HepG2 (cell line): ENCODE data around the gene PSMA7. TPM values are rescaled to one million over a fixed set of nuclear protein-coding genes. Genes with fewer than 3 reads are reported as not detected.

ENCODE experiments used
- ATAC-seq: fragments of 200-7000 bp; cut with Tn5 transposase; 3 replicates; pipeline ENCODE4 v1.9.1; 2020; ENCODE audit warnings: mild to moderate bottlenecking, moderate library complexity
- BruUV-seq: library from RNA; stranded (reverse); fragments of 400-500 nt; replicated peaks from 2 replicates; lab custom pipeline; 2021; lab: Mats Ljungman, UMichigan
- CTCF ChIA-PET: fragments of 300-600 bp; formaldehyde crosslinking; extraction: SDS; loops from one replicate; lab custom pipeline; 2021; ENCODE audit warnings: low total read pairs, inconsistent platforms, low intra/inter-chr PET ratio; lab: Yijun Ruan, JAX
- POLR2A ChIA-PET: fragments of 350-600 bp; sonication (Branson Sonifier 250); formaldehyde crosslinking; loops from one replicate; lab custom pipeline; 2020; ENCODE audit warnings: antibody characterized with exemption, inconsistent platforms; lab: Yijun Ruan, JAX
- DNase-seq: peaks from one replicate; pipeline ENCODE4 v3.0.0-alpha.2; 2015; ENCODE audit warnings: low spot score
- FAIRE-seq: peaks from 3 replicates; lab custom pipeline; 2011; peaks lifted over from hg19 to GRCh38; lab: Jason Lieb, UNC
- H2AFZ ChIP-seq: one replicate; pipeline ENCODE4 v1.6.1; 2011; ENCODE audit warnings: low read length, inconsistent platforms
- H3K27ac ChIP-seq: fragments of 300-600 bp; 3 replicates; pipeline ENCODE4 v1.8.0; 2011; ENCODE audit warnings: mixed run types, mild to moderate bottlenecking, mixed read lengths, low read length, inconsistent platforms; ENCODE audit not compliant: insufficient read depth; ENCODE audit errors: extremely low read length
- H3K27me3 ChIP-seq, 2 experiments: fragments of 200-600 bp in 1 of 2; 2 replicates in 1 of 2; 3 replicates in 1 of 2; pipeline versions ENCODE4 v1.6.0 to v1.8.0; 2011; ENCODE audit warnings: low read length in 2 of 2, mild to moderate bottlenecking in 2 of 2, moderate library complexity in 2 of 2, inconsistent platforms in 1 of 2; ENCODE audit not compliant: insufficient read depth in 2 of 2, control insufficient read depth in 1 of 2
- H3K36me3 ChIP-seq, 2 experiments: fragments of 200-600 bp in 1 of 2; replicated peaks in 1 of 2; 2 replicates in 1 of 2; 3 replicates in 1 of 2; pipeline versions ENCODE4 v1.5.1 to v1.8.0; 2011; ENCODE audit warnings: low read length in 2 of 2, inconsistent platforms in 1 of 2; ENCODE audit not compliant: insufficient read depth in 2 of 2, control insufficient read depth in 1 of 2
- H3K4me1 ChIP-seq: 2 replicates; pipeline ENCODE4 v1.5.1; 2012; ENCODE audit warnings: low read length, inconsistent platforms; ENCODE audit not compliant: insufficient read depth
- H3K4me2 ChIP-seq: 2 replicates; pipeline ENCODE4 v1.6.0; 2011; ENCODE audit warnings: low read depth, low read length, inconsistent platforms
- H3K4me3 ChIP-seq, 3 experiments: fragments of 200-600 bp in 1 of 3; sonication (generic), shearing (Covaris generic) in 1 of 3; replicated peaks in 1 of 3; 2 replicates each; pipeline ENCODE4 v1.5.1; 2011 to 2016; ENCODE audit warnings: low read length in 3 of 3, inconsistent platforms in 2 of 3, low read depth in 2 of 3, mild to moderate bottlenecking in 2 of 3, control low read depth in 1 of 3, mixed read lengths in 1 of 3; ENCODE audit not compliant: insufficient read depth in 1 of 3
- H3K79me2 ChIP-seq: one replicate; pipeline ENCODE4 v1.6.1; 2011; ENCODE audit warnings: low read length, inconsistent platforms; ENCODE audit not compliant: insufficient read depth
- H3K9ac ChIP-seq: 2 replicates; pipeline ENCODE4 v1.6.0; 2011; ENCODE audit warnings: mild to moderate bottlenecking, low read depth, low read length, inconsistent platforms; ENCODE audit not compliant: insufficient read depth
- H3K9me3 ChIP-seq: 2 replicates; pipeline ENCODE4 v1.5.1; 2012; ENCODE audit warnings: mild to moderate bottlenecking, low read length
- H4K20me1 ChIP-seq: 2 replicates; pipeline ENCODE4 v1.6.0; 2011; ENCODE audit warnings: inconsistent platforms, mild to moderate bottlenecking, low read length, moderate library complexity; ENCODE audit not compliant: insufficient read depth
- AHR ChIP-seq: IDR thresholded peaks from 2 replicates; pipeline ENCODE4 v1.6.1; 2018; ENCODE audit warnings: missing genetic modification reagents, missing compliant biosample characterization
- HNRNPL ChIP-seq: fragments of 200-400 bp; formaldehyde crosslinking; IDR thresholded peaks from 2 replicates; pipeline ENCODE4 v1.6.1; 2017; ENCODE audit warnings: mild to moderate bottlenecking, low read depth, low read length
- MZF1 ChIP-seq: sonication (generic); formaldehyde crosslinking; IDR thresholded peaks from 2 replicates; pipeline ENCODE4 v1.8.1; 2023; ENCODE audit warnings: mild to moderate bottlenecking, missing genetic modification reagents, borderline replicate concordance
- POGZ ChIP-seq: sonication (generic); formaldehyde crosslinking; IDR thresholded peaks from 2 replicates; pipeline ENCODE4 v1.4.0; 2020; ENCODE audit warnings: mild to moderate bottlenecking, missing genetic modification reagents
- PTBP1 ChIP-seq: fragments of 200-400 bp; formaldehyde crosslinking; IDR thresholded peaks from 2 replicates; pipeline ENCODE4 v1.6.1; 2018; ENCODE audit warnings: low read length, low read depth; ENCODE audit not compliant: poor library complexity, severe bottlenecking
- TBX3 ChIP-seq: fragments of 450-650 bp; IDR thresholded peaks from 2 replicates; pipeline ENCODE4 v1.6.1; 2017; ENCODE audit warnings: antibody characterized with exemption, mild to moderate bottlenecking, inconsistent platforms, borderline replicate concordance
- ZFY ChIP-seq: sonication (generic); formaldehyde crosslinking; IDR thresholded peaks from 2 replicates; pipeline ENCODE4 v1.4.0; 2020; ENCODE audit warnings: missing genetic modification reagents
- ZNF232 ChIP-seq: sonication (generic); formaldehyde crosslinking; IDR thresholded peaks from 2 replicates; pipeline ENCODE4 v1.4.0; 2020; ENCODE audit warnings: missing genetic modification reagents, borderline replicate concordance
- ZNF468 ChIP-seq: sonication (generic); formaldehyde crosslinking; IDR thresholded peaks from 2 replicates; pipeline ENCODE4 v1.8.0; 2022; ENCODE audit warnings: mild to moderate bottlenecking, moderate library complexity, missing genetic modification reagents
- ZNF883 ChIP-seq: sonication (generic); formaldehyde crosslinking; IDR thresholded peaks from 2 replicates; pipeline ENCODE4 v1.5.1; 2020; ENCODE audit warnings: mild to moderate bottlenecking, missing genetic modification reagents; ENCODE audit errors: not compliant biosample characterization
- whole genome bisulfite sequencing: methylation state at CpG from one replicate; pipeline ENCODE4 v1.1.6; 2017; ENCODE audit warnings: low lambda C conversion rate; 5-methylcytosine and 5-hydroxymethylcytosine counted together
- in situ Hi-C: cut with HindIII; loops from 2 replicates; pipeline ENCODE4 v1.10.0; 2017; ENCODE audit warnings: low pct_unique_long_range_greater_than_20kb; ENCODE audit not compliant: extremely low pct_ligation_motif_present
- intact Hi-C: fragments of 100-400 bp; cut with micrococcal nuclease; formaldehyde crosslinking; loops from one replicate; pipeline ENCODE4 v1.10.0; 2022; ENCODE audit not compliant: unreplicated experiment
- polyA plus RNA-seq, 8 experiments: library from polyadenylated mRNA; depleted of rRNA in 3 of 8; stranded (reverse) in 7 of 8; unstranded in 1 of 8; fragments of >200 nt; fragmentation: Illumina TruSeq in 4 of 8; extraction: Trizol in 4 of 8; gene quantifications; 2 replicates each; pipeline versions ENCODE4 v1.2.1 to v1.2.3, GENCODE V29; 2011 to 2016; ENCODE audit warnings: low read depth in 4 of 8, missing spikeins in 1 of 8, mixed read lengths in 1 of 8; ENCODE audit not compliant: insufficient read depth in 1 of 8
- total RNA-seq, 5 experiments: library from RNA; depleted of rRNA; stranded (reverse); fragments of >200 nt; fragmentation: Illumina TruSeq; extraction: Trizol; gene quantifications; 2 replicates each; pipeline ENCODE4 v1.2.3, GENCODE V29; 2016; ENCODE audit warnings: low read depth in 1 of 5
- TF ChIP-seq, protein P1 (sequence below): sonication (generic); formaldehyde crosslinking; IDR thresholded peaks from 2 replicates; pipeline ENCODE4 v1.4.0; 2020; ENCODE audit warnings: missing genetic modification reagents
- TF ChIP-seq, protein P2 (sequence below): IDR thresholded peaks from 2 replicates; pipeline ENCODE4 v1.6.1; 2012; ENCODE audit warnings: inconsistent platforms
- TF ChIP-seq, protein P3 (sequence below): sonication (generic); formaldehyde crosslinking; IDR thresholded peaks from 2 replicates; pipeline ENCODE4 v1.4.0; 2020; ENCODE audit warnings: missing genetic modification reagents
- TF ChIP-seq, protein P4 (sequence below): sonication (generic); formaldehyde crosslinking; IDR thresholded peaks from one replicate; pipeline ENCODE4 v1.5.1; 2020; ENCODE audit warnings: mild to moderate bottlenecking, missing genetic modification reagents; ENCODE audit errors: not compliant biosample characterization

The PSMA7 gene
- total and polyA plus RNA-seq, 2 of the 13 experiments (the other 11 are each of a cell fraction or from before 2014, with no cell fraction given): 531 to 631 TPM

DNA sequence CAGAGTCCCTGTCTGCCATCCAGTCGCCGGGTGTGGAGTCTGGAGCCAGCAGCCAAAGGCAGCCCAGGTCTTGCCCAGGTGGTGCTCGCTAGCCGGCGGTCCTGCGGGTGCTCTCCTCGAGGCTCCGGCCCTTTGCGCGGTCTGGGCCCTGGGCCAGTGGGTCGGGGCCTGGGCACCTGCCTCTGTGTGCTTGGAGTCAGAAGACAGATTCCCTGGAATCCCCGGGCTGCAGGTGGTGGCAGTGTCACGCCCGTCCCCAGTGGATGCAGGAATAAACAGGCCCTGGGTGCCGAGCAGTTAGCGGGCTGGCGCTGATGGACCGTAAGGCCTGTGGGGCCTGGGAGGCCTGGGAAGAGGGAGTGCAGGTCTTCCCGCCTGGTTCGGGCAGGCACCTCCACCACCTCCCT is 5.7 kb upstream of the PSMA7 start:
- Histone ChIP-seq H3K4me1 (peaks cover 60% of the 10 kb centered on the region), H2AFZ (no peak overlapping the region), H3K9me3 (no peaks in the 10 kb centered on the region), H3K4me2 (peak overlapping the region; percentile 69), H3K9ac (peak overlapping the region; percentile 35), H4K20me1 (peaks cover 47% of the 10 kb centered on the region), H3K4me3 (peak overlapping the region in 2 of 3 experiments; percentile 6 to 47; a peak in 4 of 6 replicates), H3K36me3 (peaks cover 8 to 20% of the 10 kb centered on the region in 2 experiments; a peak in 4 of 5 replicates), H3K27me3 (no peaks in the 10 kb centered on the region), H3K79me2 (peaks cover 96% of the 10 kb centered on the region), H3K27ac (peak overlapping the region; percentile 60)
- in situ Hi-C loops: no loop called here
- ChIA-PET CTCF (no interaction called here), POLR2A (interaction anchor here (0.6 to 0.7 kb wide), 2 partner anchors 82 to 238 kb away, joined by 3 to 5 read pairs; partner anchors contain the start of gene RPS21)
- intact Hi-C loops: no loop called here
- FAIRE-seq (no peak), DNase-seq (peak; percentile 51), ATAC-seq (peak; percentile 8; the same call in 2 of the 3 replicates)
- BruUV-seq: no TSS peak
- 53% methylated on average over 16 of the region's 20 CpGs for WGBS
- TF ChIP-seq PTBP1 (peak; percentile 68), ZNF468 (CRISPR knock-in tag) (no peak), ZFY (CRISPR knock-in tag) (peak; percentile 64; the same call in 1 of the 2 replicates), POGZ (CRISPR knock-in tag) (0 out of 2 replicates have a peak, but pooled peaks have one; percentile 4), MZF1 (CRISPR knock-in tag) (0 out of 2 replicates have a peak, but pooled peaks have one; percentile 51), TBX3 (no peak), AHR (CRISPR knock-in tag) (0 out of 2 replicates have a peak, but pooled peaks have one; percentile 13), ZNF883 (peak; percentile 65), ZNF232 (CRISPR knock-in tag) (no peak), HNRNPL (0 out of 2 replicates have a peak, but pooled peaks have one; percentile 28)
- TF ChIP-seq, protein P1, sequence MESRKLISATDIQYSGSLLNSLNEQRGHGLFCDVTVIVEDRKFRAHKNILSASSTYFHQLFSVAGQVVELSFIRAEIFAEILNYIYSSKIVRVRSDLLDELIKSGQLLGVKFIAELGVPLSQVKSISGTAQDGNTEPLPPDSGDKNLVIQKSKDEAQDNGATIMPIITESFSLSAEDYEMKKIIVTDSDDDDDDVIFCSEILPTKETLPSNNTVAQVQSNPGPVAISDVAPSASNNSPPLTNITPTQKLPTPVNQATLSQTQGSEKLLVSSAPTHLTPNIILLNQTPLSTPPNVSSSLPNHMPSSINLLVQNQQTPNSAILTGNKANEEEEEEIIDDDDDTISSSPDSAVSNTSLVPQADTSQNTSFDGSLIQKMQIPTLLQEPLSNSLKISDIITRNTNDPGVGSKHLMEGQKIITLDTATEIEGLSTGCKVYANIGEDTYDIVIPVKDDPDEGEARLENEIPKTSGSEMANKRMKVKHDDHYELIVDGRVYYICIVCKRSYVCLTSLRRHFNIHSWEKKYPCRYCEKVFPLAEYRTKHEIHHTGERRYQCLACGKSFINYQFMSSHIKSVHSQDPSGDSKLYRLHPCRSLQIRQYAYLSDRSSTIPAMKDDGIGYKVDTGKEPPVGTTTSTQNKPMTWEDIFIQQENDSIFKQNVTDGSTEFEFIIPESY: peak; percentile 99
- TF ChIP-seq, protein P2, sequence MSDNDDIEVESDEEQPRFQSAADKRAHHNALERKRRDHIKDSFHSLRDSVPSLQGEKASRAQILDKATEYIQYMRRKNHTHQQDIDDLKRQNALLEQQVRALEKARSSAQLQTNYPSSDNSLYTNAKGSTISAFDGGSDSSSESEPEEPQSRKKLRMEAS: peak; percentile 11
- TF ChIP-seq, protein P3, sequence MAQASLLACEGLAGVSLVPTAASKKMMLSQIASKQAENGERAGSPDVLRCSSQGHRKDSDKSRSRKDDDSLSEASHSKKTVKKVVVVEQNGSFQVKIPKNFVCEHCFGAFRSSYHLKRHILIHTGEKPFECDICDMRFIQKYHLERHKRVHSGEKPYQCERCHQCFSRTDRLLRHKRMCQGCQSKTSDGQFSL (CRISPR knock-in tag): no peak
- TF ChIP-seq, protein P4, sequence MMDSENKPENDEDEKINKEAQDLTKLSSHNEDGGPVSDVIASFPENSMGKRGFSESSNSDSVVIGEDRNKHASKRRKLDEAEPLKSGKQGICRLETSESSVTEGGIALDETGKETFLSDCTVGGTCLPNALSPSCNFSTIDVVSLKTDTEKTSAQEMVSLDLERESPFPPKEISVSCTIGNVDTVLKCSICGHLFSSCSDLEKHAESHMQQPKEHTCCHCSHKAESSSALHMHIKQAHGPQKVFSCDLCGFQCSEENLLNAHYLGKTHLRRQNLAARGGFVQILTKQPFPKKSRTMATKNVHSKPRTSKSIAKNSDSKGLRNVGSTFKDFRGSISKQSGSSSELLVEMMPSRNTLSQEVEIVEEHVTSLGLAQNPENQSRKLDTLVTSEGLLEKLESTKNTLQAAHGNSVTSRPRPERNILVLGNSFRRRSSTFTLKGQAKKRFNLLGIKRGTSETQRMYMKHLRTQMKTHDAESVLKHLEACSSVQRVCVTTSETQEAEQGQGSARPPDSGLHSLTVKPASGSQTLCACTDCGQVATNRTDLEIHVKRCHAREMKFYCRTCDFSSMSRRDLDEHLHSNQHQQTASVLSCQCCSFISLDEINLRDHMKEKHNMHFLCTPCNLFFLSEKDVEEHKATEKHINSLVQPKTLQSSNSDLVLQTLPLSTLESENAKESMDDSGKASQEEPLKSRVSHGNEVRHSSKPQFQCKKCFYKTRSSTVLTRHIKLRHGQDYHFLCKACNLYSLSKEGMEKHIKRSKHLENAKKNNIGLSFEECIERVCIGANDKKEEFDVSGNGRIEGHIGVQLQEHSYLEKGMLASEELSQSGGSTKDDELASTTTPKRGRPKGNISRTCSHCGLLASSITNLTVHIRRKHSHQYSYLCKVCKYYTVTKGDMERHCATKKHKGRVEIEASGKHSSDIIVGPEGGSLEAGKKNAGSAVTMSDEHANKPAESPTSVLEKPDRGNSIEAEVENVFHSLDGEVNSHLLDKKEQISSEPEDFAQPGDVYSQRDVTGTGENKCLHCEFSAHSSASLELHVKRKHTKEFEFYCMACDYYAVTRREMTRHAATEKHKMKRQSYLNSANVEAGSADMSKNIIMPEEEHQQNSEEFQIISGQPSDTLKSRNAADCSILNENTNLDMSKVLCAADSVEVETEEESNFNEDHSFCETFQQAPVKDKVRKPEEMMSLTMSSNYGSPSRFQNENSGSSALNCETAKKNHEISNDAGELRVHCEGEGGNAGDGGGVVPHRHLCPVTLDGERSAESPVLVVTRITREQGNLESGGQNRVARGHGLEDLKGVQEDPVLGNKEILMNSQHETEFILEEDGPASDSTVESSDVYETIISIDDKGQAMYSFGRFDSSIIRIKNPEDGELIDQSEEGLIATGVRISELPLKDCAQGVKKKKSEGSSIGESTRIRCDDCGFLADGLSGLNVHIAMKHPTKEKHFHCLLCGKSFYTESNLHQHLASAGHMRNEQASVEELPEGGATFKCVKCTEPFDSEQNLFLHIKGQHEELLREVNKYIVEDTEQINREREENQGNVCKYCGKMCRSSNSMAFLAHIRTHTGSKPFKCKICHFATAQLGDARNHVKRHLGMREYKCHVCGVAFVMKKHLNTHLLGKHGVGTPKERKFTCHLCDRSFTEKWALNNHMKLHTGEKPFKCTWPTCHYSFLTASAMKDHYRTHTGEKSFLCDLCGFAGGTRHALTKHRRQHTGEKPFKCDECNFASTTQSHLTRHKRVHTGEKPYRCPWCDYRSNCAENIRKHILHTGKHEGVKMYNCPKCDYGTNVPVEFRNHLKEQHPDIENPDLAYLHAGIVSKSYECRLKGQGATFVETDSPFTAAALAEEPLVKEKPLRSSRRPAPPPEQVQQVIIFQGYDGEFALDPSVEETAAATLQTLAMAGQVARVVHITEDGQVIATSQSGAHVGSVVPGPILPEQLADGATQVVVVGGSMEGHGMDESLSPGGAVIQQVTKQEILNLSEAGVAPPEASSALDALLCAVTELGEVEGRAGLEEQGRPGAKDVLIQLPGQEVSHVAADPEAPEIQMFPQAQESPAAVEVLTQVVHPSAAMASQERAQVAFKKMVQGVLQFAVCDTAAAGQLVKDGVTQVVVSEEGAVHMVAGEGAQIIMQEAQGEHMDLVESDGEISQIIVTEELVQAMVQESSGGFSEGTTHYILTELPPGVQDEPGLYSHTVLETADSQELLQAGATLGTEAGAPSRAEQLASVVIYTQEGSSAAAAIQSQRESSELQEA (CRISPR knock-in tag): peak; percentile 75
